Left lobe of liver (tissue), 2 donors: ENCODE results near the gene ING5. TPM values are rescaled to one million over a fixed set of nuclear protein-coding genes. Genes with fewer than 3 reads are reported as not detected.

Experiments used
- ATAC-seq: fragments of 200-7000 bp; cut with Tn5 transposase; one replicate; pipeline ENCODE4 v1.9.1; 2020; ENCODE audit warnings: mild to moderate bottlenecking, moderate library complexity
- DNase-seq: peaks from one replicate; pipeline ENCODE4 v3.0.0-alpha.2; 2020; ENCODE audit warnings: low spot score
- total RNA-seq: library from RNA; stranded (reverse); gene quantifications from one replicate; pipeline ENCODE4 v1.2.1, GENCODE V29; 2021
- donor health status: DM: no; HTN: no; CAD: no; lungs with moderate emphysema.
- donor health status: DM: no; HTN: yes; CAD: no.

ING5 gene
- total RNA-seq, 1 donor from 2014 or later, result 20.7 TPM

GRCh38 chr2:241774419-241775222 lies 72.8 kb downstream of the ING5 start:
- ATAC-seq, result no peak
- DNase-seq, result peak; percentile 46

GRCh38 chr2:241775223-241776177 lies 73.7 kb downstream of the ING5 start:
- DNase-seq (no peak), ATAC-seq (no peak)

- no peak for DNase-seq
Observed at GRCh38 chr2:241776336-241777169, 74.7 kb downstream of the ING5 start, which contains the start of gene GAL3ST2. Gene GAL3ST2, plus strand, starts transcription at chr2:241776822. Its CDS starts 134 bp downstream, at chr2:241776956.

GRCh38 chr2:241777170-241777685 lies 75.4 kb downstream of the ING5 start:
- ATAC-seq (no peak), DNase-seq (no peak)

More at GRCh38 chr2:241776336-241777169, 74.7 kb downstream of the ING5 start, which contains the start of gene GAL3ST2:
- no peak for ATAC-seq

- ATAC-seq (no peak), DNase-seq (no peak)
Observed at GRCh38 chr2:241777686-241778627, 76.1 kb downstream of the ING5 start.

Other genes with a start within 250 kb of the ING5 start
- 65.5 TPM for gene STK25, start 193.5 kb upstream of the ING5 start, total RNA-seq
- gene BOK, start 143.3 kb upstream of the ING5 start, total RNA-seq, result 95.8 TPM
- gene THAP4, start 64.9 kb upstream of the ING5 start, total RNA-seq, result 29.1 TPM
- gene ATG4B, start 64.3 kb upstream of the ING5 start, total RNA-seq, result 41.5 TPM
- gene DTYMK, start 15.2 kb upstream of the ING5 start, total RNA-seq, result 11.5 TPM
- 45.5 TPM for gene D2HGDH, start 32.6 kb downstream of the ING5 start, total RNA-seq
- gene GAL3ST2, start 74.8 kb downstream of the ING5 start, total RNA-seq, result 0.55 TPM
- 109 TPM for gene NEU4, start 107.2 kb downstream of the ING5 start, total RNA-seq
- gene PDCD1, start 156.9 kb downstream of the ING5 start, total RNA-seq, result 0.18 TPM
- not detected for gene RTP5, start 167.7 kb downstream of the ING5 start, total RNA-seq